Mesendoderm (in vitro differentiated cells): Measurements from ENCODE around the gene HPN.

ENCODE experiments used
- DNase-seq: peaks from one replicate; pipeline ENCODE4 v3.0.0; 2013
- H2AK5ac ChIP-seq: 2 replicates; pipeline ENCODE4 v1.6.1; 2013; ENCODE audit warnings: low read length, inconsistent platforms
- H2BK120ac ChIP-seq: 2 replicates; pipeline ENCODE4 v1.6.1; 2013; ENCODE audit warnings: low read depth, mild to moderate bottlenecking, low read length, moderate library complexity, mixed read lengths
- H2BK15ac ChIP-seq: replicated peaks from 2 replicates; pipeline ENCODE4 v1.6.1; 2013; ENCODE audit warnings: low read depth, mild to moderate bottlenecking, moderate library complexity
- H2BK5ac ChIP-seq: 2 replicates; pipeline ENCODE4 v1.6.1; 2013; ENCODE audit warnings: low read length, inconsistent platforms
- H3K18ac ChIP-seq: 2 replicates; pipeline ENCODE4 v1.6.1; 2013; ENCODE audit warnings: mild to moderate bottlenecking, low read length, mixed read lengths
- H3K23ac ChIP-seq: one replicate; pipeline ENCODE4 v1.6.1; 2013; ENCODE audit warnings: low read length
- H3K27ac ChIP-seq: 2 replicates; pipeline ENCODE4 v1.5.1; 2013; ENCODE audit warnings: low read depth, mild to moderate bottlenecking, inconsistent platforms, low read length, moderate library complexity
- H3K27me3 ChIP-seq: 2 replicates; pipeline ENCODE4 v1.6.1; 2013; ENCODE audit warnings: low read length, control low read depth, mild to moderate bottlenecking, inconsistent platforms; ENCODE audit not compliant: insufficient read depth, poor library complexity
- H3K36me3 ChIP-seq: 2 replicates; pipeline ENCODE4 v1.6.1; 2013; ENCODE audit warnings: low read length, inconsistent platforms; ENCODE audit not compliant: control insufficient read depth, insufficient read depth
- H3K4ac ChIP-seq: one replicate; pipeline ENCODE4 v1.6.1; 2013; ENCODE audit warnings: low read depth, mild to moderate bottlenecking, low read length, moderate library complexity
- H3K4me1 ChIP-seq: 2 replicates; pipeline ENCODE4 v1.6.1; 2013; ENCODE audit warnings: low read depth, low read length, inconsistent platforms; ENCODE audit not compliant: control insufficient read depth
- H3K4me2 ChIP-seq: 2 replicates; pipeline ENCODE4 v1.6.1; 2013; ENCODE audit warnings: low read length
- H3K4me3 ChIP-seq: 2 replicates; pipeline ENCODE4 v1.5.1; 2013; ENCODE audit warnings: mild to moderate bottlenecking, low read length
- H3K56ac ChIP-seq: one replicate; pipeline ENCODE4 v1.6.1; 2013; ENCODE audit warnings: low read length
- H3K79me1 ChIP-seq: 2 replicates; pipeline ENCODE4 v1.6.1; 2013; ENCODE audit warnings: low read length, inconsistent platforms
- H3K79me2 ChIP-seq: 2 replicates; pipeline ENCODE4 v1.6.1; 2013; ENCODE audit warnings: mild to moderate bottlenecking, low read length; ENCODE audit not compliant: control insufficient read depth, insufficient read depth
- H3K9ac ChIP-seq: 2 replicates; pipeline ENCODE4 v1.6.1; 2013; ENCODE audit warnings: low read length, inconsistent platforms
- H4K5ac ChIP-seq: one replicate; pipeline ENCODE4 v1.6.1; 2013; ENCODE audit warnings: low read length
- H4K8ac ChIP-seq: one replicate; pipeline ENCODE4 v1.6.1; 2013; ENCODE audit warnings: low read depth, mild to moderate bottlenecking, control low read depth, low read length, moderate library complexity
- WGBS: extraction: QIAGEN DNeasy Blood & Tissue Kit; methylation state at CpG from one replicate; pipeline ENCODE4 v1.1.7; 2013; ENCODE audit warnings: low lambda C conversion rate, missing lambda C conversion rate; ENCODE audit not compliant: insufficient coverage; ENCODE audit errors: extremely low coverage; 5-methylcytosine and 5-hydroxymethylcytosine counted together

HPN gene

DNA sequence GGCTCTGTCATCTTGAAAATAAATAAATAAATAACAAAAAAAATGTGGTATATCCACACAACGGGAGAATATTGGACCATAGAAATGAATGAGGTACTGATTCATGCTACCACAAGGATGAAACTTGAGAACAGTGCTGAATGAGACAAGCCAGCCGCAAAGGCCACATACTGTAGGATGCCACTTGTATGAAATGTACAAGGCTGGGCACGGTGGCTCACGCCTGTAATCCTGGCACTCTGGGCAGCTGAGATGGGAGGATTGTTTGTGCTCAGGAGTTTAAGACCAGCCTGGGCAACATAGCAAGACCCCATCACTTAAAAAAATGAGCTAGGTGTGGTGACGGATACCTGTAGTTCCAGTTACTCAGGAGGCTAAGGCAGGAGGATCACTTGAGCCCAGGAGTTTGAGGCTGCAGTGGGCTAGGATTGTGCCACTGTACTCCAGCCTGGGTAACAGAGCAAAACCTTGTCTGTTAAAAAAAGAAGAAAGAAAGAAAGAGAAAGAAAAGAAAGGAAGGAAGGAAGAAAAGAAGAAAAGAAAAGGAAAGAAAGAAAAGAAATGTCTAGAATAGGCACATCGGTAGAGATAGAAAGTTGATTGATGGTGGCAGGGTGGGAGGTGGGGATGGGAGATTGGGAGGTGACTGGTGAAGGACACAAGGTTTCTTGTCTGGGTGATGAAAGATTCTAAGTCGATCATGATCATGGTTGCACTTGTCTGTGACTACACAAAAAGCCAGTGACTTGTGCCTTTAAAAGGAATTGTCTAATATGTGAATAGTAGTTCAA is 20.3 kb downstream of the HPN start:
- Histone ChIP-seq H4K5ac (no peak overlapping the region), H3K27me3 (no peaks in the 10 kb centered on the region), H4K8ac (no peak overlapping the region), H3K4ac (no peak overlapping the region), H3K23ac (no peak overlapping the region), H2BK15ac (no peak overlapping the region), H2AK5ac (no peak overlapping the region), H3K79me2 (no peaks in the 10 kb centered on the region), H3K4me1 (no peaks in the 10 kb centered on the region), H3K9ac (no peak overlapping the region), H3K18ac (no peak overlapping the region), H2BK120ac (no peak overlapping the region), H3K36me3 (no peaks in the 10 kb centered on the region), H3K4me2 (no peak overlapping the region), H3K56ac (no peak overlapping the region), H3K79me1 (no peaks in the 10 kb centered on the region), H3K27ac (no peak overlapping the region), H3K4me3 (no peak overlapping the region), H2BK5ac (no peak overlapping the region)
- DNase-seq: no peak
- WGBS: 100% methylated on average over 1 of the region's 7 CpGs

DNA sequence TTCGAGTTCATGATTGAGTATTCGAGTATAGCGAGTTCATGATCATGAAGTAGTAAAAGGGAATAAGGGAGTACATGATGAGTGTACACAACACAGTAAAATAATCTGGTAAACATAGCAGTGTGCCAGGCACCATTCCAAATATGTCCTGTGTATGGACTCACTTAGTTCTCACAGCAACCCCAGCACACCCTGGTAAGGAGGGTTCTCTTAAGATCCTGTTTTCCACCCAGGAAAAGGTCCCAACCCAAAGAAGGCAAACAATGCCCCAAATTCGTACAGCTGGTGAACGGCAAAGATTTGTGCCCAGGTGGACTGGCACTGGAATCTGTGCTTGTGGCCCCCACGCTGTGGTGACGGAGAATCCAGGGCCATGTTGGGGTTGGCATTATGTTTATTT is 21.4 kb downstream of the HPN start:
- no peak overlapping the region for H4K8ac ChIP-seq
- H3K27ac ChIP-seq: no peak overlapping the region
- H3K79me2 ChIP-seq: no peaks in the 10 kb centered on the region
- H3K23ac ChIP-seq: no peak overlapping the region
- DNase-seq: no peak
- no peaks in the 10 kb centered on the region for H3K79me1 ChIP-seq
- no CpG with 5 or more reads among the region's 7 CpGs for WGBS
- H3K27me3 ChIP-seq: no peaks in the 10 kb centered on the region
- no peak overlapping the region for H3K56ac ChIP-seq
- no peak overlapping the region for H2AK5ac ChIP-seq
- H3K18ac ChIP-seq: no peak overlapping the region
- H2BK15ac ChIP-seq: no peak overlapping the region
- H3K4me3 ChIP-seq: no peak overlapping the region
- H3K9ac ChIP-seq: no peak overlapping the region
- H3K4me2 ChIP-seq: no peak overlapping the region
- no peak overlapping the region for H2BK5ac ChIP-seq
- no peak overlapping the region for H3K4ac ChIP-seq
- H2BK120ac ChIP-seq: no peak overlapping the region
- no peaks in the 10 kb centered on the region for H3K36me3 ChIP-seq
- H3K4me1 ChIP-seq: no peaks in the 10 kb centered on the region
- no peak overlapping the region for H4K5ac ChIP-seq

DNA sequence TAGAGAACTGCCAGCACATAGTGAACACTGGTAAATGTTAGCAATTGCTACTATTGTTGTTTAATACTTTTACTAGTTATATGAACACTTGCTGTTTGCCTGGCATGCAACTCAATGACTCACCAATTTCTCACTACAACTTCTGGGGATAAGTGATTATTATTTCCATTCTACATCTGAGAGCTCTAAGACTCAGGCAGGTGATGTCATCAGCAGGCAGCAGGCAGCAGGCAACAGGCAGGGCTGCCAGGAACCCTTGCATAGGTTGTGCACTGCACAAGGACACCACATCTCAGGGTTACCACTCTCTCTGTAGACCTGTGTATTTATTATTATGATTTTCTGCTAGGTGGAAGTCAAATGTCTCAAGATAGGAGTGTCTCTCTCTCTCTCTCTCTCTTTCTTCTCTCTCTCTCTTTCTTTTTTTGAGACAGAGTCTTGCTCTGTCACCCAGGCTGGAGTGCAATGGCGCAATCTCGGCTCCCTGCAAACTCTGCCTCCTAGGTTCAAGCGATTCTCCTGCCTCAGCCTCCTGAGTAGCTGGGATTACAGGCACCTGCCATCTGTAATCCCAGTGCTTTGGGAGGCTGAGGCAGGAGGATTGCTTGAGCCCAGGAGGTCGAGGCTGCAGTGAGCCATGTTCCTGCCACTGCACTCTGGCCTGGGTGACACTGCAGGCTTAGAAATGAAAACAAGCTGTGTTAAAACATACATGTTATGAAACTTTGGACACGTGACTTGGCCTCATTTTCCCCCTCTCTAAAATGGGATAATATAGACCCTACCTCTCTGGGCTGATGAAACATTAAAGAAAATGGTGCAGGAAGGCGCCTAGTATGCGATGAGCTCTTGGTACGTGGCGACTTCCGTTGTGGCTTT is 22.7 kb downstream of the HPN start:
- DNase-seq: no peak

DNA sequence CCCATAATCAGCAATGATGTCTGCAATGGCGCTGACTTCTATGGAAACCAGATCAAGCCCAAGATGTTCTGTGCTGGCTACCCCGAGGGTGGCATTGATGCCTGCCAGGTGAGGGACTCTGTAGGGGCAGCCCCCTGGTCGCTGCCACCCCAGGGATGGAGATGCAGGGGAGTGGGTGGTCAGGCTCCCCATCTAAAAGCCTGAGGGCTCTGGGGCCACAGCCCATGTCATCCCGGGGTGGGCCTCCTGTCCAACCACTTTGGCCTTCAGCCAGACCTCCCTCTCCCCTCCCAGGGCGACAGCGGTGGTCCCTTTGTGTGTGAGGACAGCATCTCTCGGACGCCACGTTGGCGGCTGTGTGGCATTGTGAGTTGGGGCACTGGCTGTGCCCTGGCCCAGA is 24.1 kb downstream of the HPN start:
- Histone ChIP-seq H3K36me3 (no peaks in the 10 kb centered on the region), H3K56ac (no peak overlapping the region), H3K4me2 (no peak overlapping the region), H3K9ac (no peak overlapping the region), H2BK5ac (no peak overlapping the region), H3K4me1 (peaks cover 9% of the 10 kb centered on the region), H3K79me1 (no peaks in the 10 kb centered on the region), H3K27ac (no peak overlapping the region), H3K4me3 (no peak overlapping the region), H3K23ac (no peak overlapping the region), H2BK120ac (no peak overlapping the region), H3K18ac (no peak overlapping the region), H4K5ac (no peak overlapping the region), H2AK5ac (no peak overlapping the region), H3K79me2 (no peaks in the 10 kb centered on the region), H3K27me3 (no peaks in the 10 kb centered on the region), H4K8ac (no peak overlapping the region), H3K4ac (no peak overlapping the region), H2BK15ac (no peak overlapping the region)
- WGBS: no CpG with 5 or more reads among the region's 10 CpGs
- DNase-seq: no peak

More for the DNA sequence above, 22.7 kb downstream of the HPN start:
- Histone ChIP-seq H3K18ac (no peak overlapping the region), H2BK5ac (no peak overlapping the region), H3K36me3 (no peaks in the 10 kb centered on the region), H2AK5ac (no peak overlapping the region), H2BK120ac (no peak overlapping the region), H3K27me3 (no peaks in the 10 kb centered on the region), H4K5ac (no peak overlapping the region), H3K4ac (no peak overlapping the region), H3K56ac (no peak overlapping the region), H3K27ac (no peak overlapping the region), H3K4me3 (no peak overlapping the region), H3K4me1 (peaks cover 6% of the 10 kb centered on the region), H3K23ac (no peak overlapping the region), H3K79me1 (no peaks in the 10 kb centered on the region), H2BK15ac (no peak overlapping the region), H4K8ac (no peak overlapping the region), H3K4me2 (no peak overlapping the region), H3K9ac (no peak overlapping the region), H3K79me2 (no peaks in the 10 kb centered on the region)
- no CpG with 5 or more reads among the region's 10 CpGs for WGBS

DNA sequence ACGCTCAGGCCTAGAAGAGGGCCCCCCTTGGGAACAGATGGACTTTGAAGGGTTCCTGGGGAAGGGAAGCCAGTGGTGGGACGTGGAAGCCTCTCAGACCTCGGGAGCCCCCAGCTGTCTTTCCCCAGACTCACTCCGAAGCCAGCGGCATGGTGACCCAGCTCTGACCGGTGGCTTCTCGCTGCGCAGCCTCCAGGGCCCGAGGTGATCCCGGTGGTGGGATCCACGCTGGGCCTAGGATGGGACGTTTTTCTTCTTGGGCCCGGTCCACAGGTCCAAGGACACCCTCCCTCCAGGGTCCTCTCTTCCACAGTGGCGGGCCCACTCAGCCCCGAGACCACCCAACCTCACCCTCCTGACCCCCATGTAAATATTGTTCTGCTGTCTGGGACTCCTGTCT is 24.6 kb downstream of the HPN start:
- H3K23ac ChIP-seq: no peak overlapping the region
- H3K9ac ChIP-seq: no peak overlapping the region
- H2AK5ac ChIP-seq: no peak overlapping the region
- H3K27ac ChIP-seq: no peak overlapping the region
- H3K27me3 ChIP-seq: no peaks in the 10 kb centered on the region
- no peak overlapping the region for H3K4me3 ChIP-seq
- no peak for DNase-seq
- H3K56ac ChIP-seq: no peak overlapping the region
- H3K79me2 ChIP-seq: no peaks in the 10 kb centered on the region
- no peak overlapping the region for H3K4me2 ChIP-seq
- no peak overlapping the region for H2BK120ac ChIP-seq
- H3K4me1 ChIP-seq: peaks cover 9% of the 10 kb centered on the region
- no peak overlapping the region for H2BK5ac ChIP-seq
- H4K8ac ChIP-seq: no peak overlapping the region
- no peaks in the 10 kb centered on the region for H3K36me3 ChIP-seq
- H3K18ac ChIP-seq: no peak overlapping the region
- WGBS: no CpG with 5 or more reads among the region's 15 CpGs
- no peak overlapping the region for H2BK15ac ChIP-seq
- H4K5ac ChIP-seq: no peak overlapping the region
- H3K4ac ChIP-seq: no peak overlapping the region
- no peaks in the 10 kb centered on the region for H3K79me1 ChIP-seq
